OCI-LY7 (cell line): ENCODE data around the gene NELFCD. TPM values are rescaled to one million over a fixed set of nuclear protein-coding genes. Genes with fewer than 3 reads are reported as not detected.

Experiments used
- Bru-seq: library from RNA; stranded (reverse); fragments of 400-500 nt; gene quantifications from one replicate; lab custom pipeline; 2021; lab: Mats Ljungman, UMichigan
- BruChase-seq, 2 experiments: library from RNA; stranded (reverse); fragments of 400-500 nt; gene quantifications; one replicate each; lab custom pipeline; 2021; lab: Mats Ljungman, UMichigan
- BruUV-seq: library from RNA; stranded (reverse); fragments of 400-500 nt; replicated peaks from 2 replicates; lab custom pipeline; 2021; lab: Mats Ljungman, UMichigan
- CTCF ChIA-PET: fragments of 300-600 bp; sonication (Branson Sonifier 250); formaldehyde crosslinking; loops from one replicate; lab custom pipeline; 2022; ENCODE audit warnings: antibody characterized with exemption; ENCODE audit not compliant: unreplicated experiment; lab: Charles Lee
- POLR2A ChIA-PET: fragments of 300-600 bp; sonication (Branson Sonifier 250); formaldehyde crosslinking; loops from one replicate; lab custom pipeline; 2022; ENCODE audit warnings: antibody characterized with exemption; lab: Charles Lee
- DNase-seq: peaks from one replicate; pipeline ENCODE4 v3.0.0-alpha.2; 2015; ENCODE audit warnings: low spot score
- H2AFZ ChIP-seq: fragments of 200-600 bp; sonication (generic), shearing (Covaris generic); 2 replicates; pipeline ENCODE4 v1.6.1; 2014; ENCODE audit warnings: mild to moderate bottlenecking, antibody characterized with exemption, low read length, moderate library complexity
- H3K27ac ChIP-seq: fragments of 200-600 bp; sonication (generic); 2 replicates; pipeline ENCODE4 v1.5.1; 2014; ENCODE audit warnings: mixed run types, low read depth, mild to moderate bottlenecking, moderate library complexity, low read length, inconsistent platforms; ENCODE audit not compliant: poor library complexity, severe bottlenecking
- H3K36me3 ChIP-seq: fragments of 200-600 bp; sonication (generic); 2 replicates; pipeline ENCODE4 v1.6.1; 2014; ENCODE audit warnings: mild to moderate bottlenecking, antibody characterized with exemption, low read length, moderate library complexity, mixed read lengths; ENCODE audit not compliant: insufficient read depth
- H3K4me1 ChIP-seq: fragments of 200-600 bp; sonication (generic); 2 replicates; pipeline ENCODE4 v1.5.1; 2014; ENCODE audit warnings: mild to moderate bottlenecking, low read length; ENCODE audit not compliant: insufficient read depth, poor library complexity, severe bottlenecking
- H3K4me2 ChIP-seq: fragments of 200-600 bp; sonication (generic); 2 replicates; pipeline ENCODE4 v1.6.1; 2014; ENCODE audit warnings: mild to moderate bottlenecking, low read length
- H3K4me3 ChIP-seq: fragments of 200-600 bp; sonication (generic); 2 replicates; pipeline ENCODE4 v1.5.1; 2014; ENCODE audit warnings: mild to moderate bottlenecking, low read depth, low read length; ENCODE audit not compliant: poor library complexity, severe bottlenecking
- H3K79me2 ChIP-seq: fragments of 200-600 bp; sonication (generic); 2 replicates; pipeline ENCODE4 v1.6.1; 2016; ENCODE audit warnings: low read depth, mild to moderate bottlenecking, low read length, moderate library complexity, mixed read lengths; ENCODE audit not compliant: insufficient read depth
- H3K9me2 ChIP-seq: fragments of 200-600 bp; sonication (generic); 2 replicates; pipeline ENCODE4 v1.6.1; 2016; ENCODE audit warnings: mild to moderate bottlenecking, low read length, mixed read lengths; ENCODE audit not compliant: insufficient read depth
- H3K9me3 ChIP-seq: fragments of 200-600 bp; sonication (generic); 2 replicates; pipeline ENCODE4 v1.6.1; 2014; ENCODE audit warnings: mild to moderate bottlenecking, mixed run types, low read length, mixed read lengths
- H4K20me1 ChIP-seq: fragments of 200-600 bp; sonication (generic); 2 replicates; pipeline ENCODE4 v1.6.1; 2014; ENCODE audit warnings: mild to moderate bottlenecking, antibody characterized with exemption, low read length, moderate library complexity, mixed read lengths; ENCODE audit not compliant: insufficient read depth
- CTCF ChIP-seq: fragments of 200-600 bp; sonication (generic); conservative IDR thresholded peaks from 2 replicates; pipeline ENCODE4 v1.5.1; 2014; ENCODE audit warnings: mild to moderate bottlenecking, antibody characterized with exemption, low read length, moderate library complexity, mixed read lengths
- EZH2phosphoT487 ChIP-seq: fragments of 200-600 bp; sonication (generic); IDR thresholded peaks from 2 replicates; pipeline ENCODE4 v1.6.1; 2018; ENCODE audit warnings: low read depth, borderline replicate concordance, mild to moderate bottlenecking, mixed run types, antibody characterized with exemption, low read length, moderate library complexity, mixed read lengths
- intact Hi-C: fragments of 100-400 bp; cut with micrococcal nuclease; formaldehyde crosslinking; loops from one replicate; pipeline ENCODE4 v1.10.0; 2022; ENCODE audit not compliant: unreplicated experiment
- long read RNA-seq: library from polyadenylated mRNA; stranded (forward); transcript quantifications from one replicate; pipeline ENCODE4 v2.0.0, GENCODE V29; 2022
- total RNA-seq, 2 experiments: library from RNA; depleted of rRNA in 1 of 2; stranded (reverse); fragments of >200 nt in 1 of 2; shearing (Covaris generic) in 1 of 2; gene quantifications; 2 replicates each; pipeline ENCODE4 v1.2.3, GENCODE V29; 2014 to 2022

NELFCD gene
- total RNA-seq (2014; rRNA removed; shearing (Covaris generic)): 83.4 and 90.7 TPM in 2 replicates
- total RNA-seq (2022): 143 and 155 TPM in 2 replicates
- Bru-seq, nascent RNA: percentile 87 among the genes with signal in this experiment
- BruChase-seq, experiment 1, labeled RNA remaining after a 6-hour chase: percentile 97 among the genes with signal in this experiment
- percentile 92 among the genes with signal in this experiment for BruChase-seq, experiment 2, labeled RNA remaining after a 2-hour chase
- long read RNA-seq, transcript NELFCD-213 (15 exons, 2,305 nt): major isoform, 263 of 371 reads
- long read RNA-seq, partial matches to known transcripts: 26 of 371 reads
- long read RNA-seq, other reads (novel, unspliced or antisense): 79 of 371 reads

- H3K4me2 ChIP-seq: peak within 1 kb of the TSS; percentile 83
- POLR2A ChIA-PET: interaction anchor here (0.5 to 4.1 kb wide), 10 partner anchors 11 to 525 kb away, joined by 3 to 13 read pairs (median 4); partner anchors contain the start of gene PRELID3B
- peaks cover 23% of the 10 kb centered on the region for H3K36me3 ChIP-seq
- H3K79me2 ChIP-seq: peaks cover 45% of the 10 kb centered on the region
- H4K20me1 ChIP-seq: peaks cover 8% of the 10 kb centered on the region; the same call in 1 of the 2 replicates
- peak within 1 kb of the TSS; percentile 96 for H3K4me3 ChIP-seq
- CTCF ChIA-PET: no interaction called here
- intact Hi-C loops: loop anchor here (1.0 to 5.0 kb wide), 5 partner anchors 24 to 109 kb away; partner anchors contain the start of gene PRELID3B
- peak within 1 kb of the TSS; percentile 89 for H2AFZ ChIP-seq
- H3K27ac ChIP-seq: peak within 1 kb of the TSS; percentile 54
- no peaks in the 10 kb centered on the region for H3K9me2 ChIP-seq
- no peak for TF ChIP-seq EZH2phosphoT487
- TF ChIP-seq CTCF: no peak
- BruUV-seq: no TSS peak
- DNase-seq: peak; percentile 91
- H3K4me1 ChIP-seq: peaks cover 54% of the 10 kb centered on the region
- peaks cover 7% of the 10 kb centered on the region; the same call in 1 of the 2 replicates for H3K9me3 ChIP-seq
Measured at GRCh38 chr20:58980711-58981627, at the start of gene NELFCD. Gene NELFCD, plus strand, starts transcription at chr20:58981256. Its CDS starts 54 bp downstream, at chr20:58981310.

- ChIA-PET CTCF (no interaction called here), POLR2A (no interaction called here)
- BruUV-seq: no TSS peak
Measured at GRCh38 chr20:58932170-58932569, 48.9 kb upstream of the NELFCD start.

More at GRCh38 chr20:58932170-58932569, 48.9 kb upstream of the NELFCD start:
- Histone ChIP-seq H3K36me3 (no peaks in the 10 kb centered on the region), H2AFZ (no peak overlapping the region), H3K4me3 (no peak overlapping the region), H3K4me2 (no peak overlapping the region), H4K20me1 (no peaks in the 10 kb centered on the region), H3K4me1 (no peaks in the 10 kb centered on the region), H3K9me2 (no peaks in the 10 kb centered on the region), H3K9me3 (peaks cover 6% of the 10 kb centered on the region; the same call in 1 of the 2 replicates), H3K27ac (no peak overlapping the region), H3K79me2 (no peaks in the 10 kb centered on the region)
- TF ChIP-seq EZH2phosphoT487: no peak
- no peak for TF ChIP-seq CTCF
- DNase-seq: no peak
- intact Hi-C loops: no loop called here
